Measurements from ENCODE around the gene PRR18.

The PRR18 gene

DNA sequence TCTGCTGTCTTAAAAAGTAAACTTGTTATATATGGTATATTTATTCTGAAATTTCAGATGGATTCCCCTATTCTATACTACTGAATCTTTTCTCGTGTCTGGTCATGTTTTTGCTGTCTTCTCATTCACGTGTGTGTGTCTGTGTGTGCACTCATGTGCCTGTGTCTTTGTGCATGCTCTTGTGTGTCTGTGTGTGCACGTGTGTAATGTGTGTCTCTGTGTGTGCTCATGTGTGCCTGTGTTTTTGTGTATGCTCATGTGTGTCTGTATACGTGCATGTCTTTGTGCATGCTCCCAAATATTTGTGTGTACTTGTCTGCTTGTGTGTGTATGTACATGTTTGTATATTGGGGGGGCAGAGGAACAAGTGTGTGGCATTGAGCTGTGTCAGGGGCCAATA, 34.0 kb downstream of the PRR18 start:
- DNase-seq: no peak

DNA sequence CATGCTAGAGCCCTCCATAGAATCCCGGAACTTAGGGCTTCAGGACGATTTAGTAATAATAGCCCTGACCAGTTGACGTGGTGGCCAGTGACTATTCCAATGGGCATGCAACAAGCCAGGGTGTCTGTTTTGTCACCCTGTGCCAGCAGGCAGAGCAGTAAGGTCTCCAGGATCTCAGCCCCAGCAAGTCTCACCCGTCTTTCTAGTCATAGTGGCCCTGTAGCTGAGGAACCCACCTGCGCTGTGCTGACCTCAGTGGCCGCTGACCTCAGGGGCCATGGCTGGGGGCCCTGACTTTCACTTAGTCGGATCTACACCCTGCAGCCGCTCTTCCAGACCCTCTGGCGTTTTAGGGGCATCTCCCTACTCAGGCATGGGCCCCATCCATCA, 36.8 kb downstream of the PRR18 start:
- no peak for DNase-seq

DNA sequence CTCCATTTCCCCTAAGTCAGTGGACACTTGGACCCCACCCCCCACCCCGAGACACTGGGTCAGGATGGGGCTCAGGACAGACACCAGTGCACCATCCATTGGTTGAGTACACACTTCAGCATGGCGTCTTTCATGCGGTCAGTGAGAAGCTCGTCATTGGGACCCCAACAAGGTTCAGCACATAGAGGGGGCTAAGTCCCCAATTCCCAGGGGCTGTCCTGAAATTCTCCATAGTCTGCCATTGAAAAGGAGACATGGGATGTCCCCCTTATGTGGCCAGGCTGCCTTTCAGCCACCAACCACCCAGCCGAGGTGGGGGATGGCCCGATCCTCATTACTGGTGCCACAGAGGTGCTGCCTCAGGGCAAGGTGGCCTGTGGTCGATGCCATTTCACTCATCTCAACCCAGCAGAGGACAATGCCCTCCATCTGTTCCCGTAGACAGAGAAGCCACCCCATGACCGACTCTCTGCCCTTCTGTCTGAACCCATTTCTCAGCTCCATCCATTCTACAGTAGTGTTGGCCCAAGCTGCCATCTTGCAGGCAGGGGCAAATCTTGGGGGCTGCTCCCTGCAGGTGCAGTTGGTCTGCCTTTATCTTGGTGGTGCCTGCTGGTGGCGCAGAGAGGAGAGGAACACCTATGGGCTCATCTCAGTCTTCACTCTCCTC, 37.4 kb downstream of the PRR18 start:
- no peak for DNase-seq

DNA sequence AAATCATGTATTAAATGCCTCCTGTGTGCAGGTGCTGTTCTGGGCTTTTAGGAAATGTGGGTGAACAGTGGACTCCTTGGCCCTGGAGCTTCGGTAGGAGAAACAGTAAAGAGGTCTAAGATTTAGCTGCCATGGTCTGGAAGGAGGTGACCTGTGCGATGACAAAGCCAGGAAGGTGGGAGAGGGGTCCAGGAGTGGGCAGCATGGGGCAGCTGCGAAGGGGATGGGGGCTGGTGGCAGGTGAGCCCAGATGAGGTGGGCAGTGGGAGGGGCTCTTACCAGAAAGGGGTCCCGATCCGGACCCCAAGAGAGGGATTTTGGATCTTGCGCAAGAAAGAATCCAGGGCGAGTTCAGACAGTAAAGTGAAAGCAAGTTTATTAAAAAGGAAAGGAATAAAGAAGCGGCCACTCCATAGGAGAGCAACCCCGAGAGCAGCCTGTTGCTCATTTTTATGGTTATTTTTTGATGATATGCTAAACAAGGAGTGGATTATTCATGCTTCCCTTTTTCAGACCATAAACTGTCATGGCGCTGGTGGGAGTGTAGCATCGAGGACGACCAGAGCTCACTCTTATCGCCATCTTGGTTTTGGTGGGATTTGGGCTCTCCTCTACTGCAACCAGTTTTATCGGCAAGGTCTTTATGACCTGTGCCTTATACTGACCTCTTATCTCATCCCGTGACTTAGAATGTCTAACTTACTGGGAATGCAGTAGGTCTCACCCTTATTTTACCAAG, 38.7 kb downstream of the PRR18 start:
- no peak for DNase-seq

DNA sequence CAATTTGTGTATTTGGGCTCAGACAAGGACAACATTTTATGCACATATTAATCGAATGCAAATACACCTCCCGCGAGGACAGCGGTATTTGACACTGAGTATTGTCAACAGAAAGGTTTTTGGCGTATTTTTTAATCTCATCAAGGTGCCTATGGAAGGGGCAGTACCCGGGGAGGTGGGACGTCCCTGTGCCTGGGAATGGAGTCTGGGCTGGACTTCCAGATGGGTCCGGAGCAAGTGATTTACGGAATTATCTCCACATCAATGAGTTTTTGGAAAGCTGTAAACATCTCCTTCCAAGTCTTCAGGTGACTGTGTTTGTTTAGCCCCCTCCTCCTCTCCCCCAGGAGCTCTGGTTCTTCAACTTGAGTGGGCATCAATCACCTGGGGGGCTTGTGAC, 39.8 kb downstream of the PRR18 start:
- DNase-seq: no peak

DNA sequence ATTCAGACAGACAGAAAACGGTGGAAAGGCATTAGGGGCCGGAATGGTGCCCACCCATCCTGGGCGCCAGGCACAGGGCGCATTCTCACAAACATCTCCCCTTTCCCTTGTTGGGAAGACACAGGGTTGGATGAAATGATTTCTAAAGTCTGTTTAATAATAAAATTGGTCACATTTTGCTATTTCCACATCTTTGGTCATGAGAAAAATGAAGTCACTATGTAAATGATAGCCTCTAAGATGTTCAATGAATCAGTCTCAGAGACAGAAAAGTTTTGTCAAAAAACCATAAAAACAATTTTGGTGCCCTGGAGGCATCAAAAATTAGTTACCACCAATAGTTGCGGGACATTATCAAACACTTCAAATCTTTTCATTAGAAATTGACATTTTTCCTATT, 40.7 kb downstream of the PRR18 start:
- no peak for DNase-seq

DNA sequence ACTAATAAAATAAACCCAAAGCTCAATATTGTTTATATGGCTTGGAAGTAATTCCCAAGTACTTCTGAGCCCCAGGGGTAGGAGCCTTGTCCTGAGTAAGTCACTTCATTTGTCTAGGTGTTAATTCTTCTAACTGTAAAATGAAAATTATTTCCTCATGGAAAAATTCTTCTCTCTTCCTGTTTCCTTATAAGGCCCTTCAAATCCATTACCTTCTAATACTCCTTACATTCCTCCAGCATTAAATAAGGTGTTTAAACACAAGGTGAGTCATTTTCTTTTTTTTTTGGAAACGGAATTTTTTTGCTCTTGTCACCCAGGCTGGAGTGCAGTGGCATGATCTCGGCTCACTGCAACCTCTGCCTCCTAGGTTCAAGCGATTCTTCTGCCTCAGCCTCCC, 41.9 kb downstream of the PRR18 start:
- no peak for DNase-seq

DNA sequence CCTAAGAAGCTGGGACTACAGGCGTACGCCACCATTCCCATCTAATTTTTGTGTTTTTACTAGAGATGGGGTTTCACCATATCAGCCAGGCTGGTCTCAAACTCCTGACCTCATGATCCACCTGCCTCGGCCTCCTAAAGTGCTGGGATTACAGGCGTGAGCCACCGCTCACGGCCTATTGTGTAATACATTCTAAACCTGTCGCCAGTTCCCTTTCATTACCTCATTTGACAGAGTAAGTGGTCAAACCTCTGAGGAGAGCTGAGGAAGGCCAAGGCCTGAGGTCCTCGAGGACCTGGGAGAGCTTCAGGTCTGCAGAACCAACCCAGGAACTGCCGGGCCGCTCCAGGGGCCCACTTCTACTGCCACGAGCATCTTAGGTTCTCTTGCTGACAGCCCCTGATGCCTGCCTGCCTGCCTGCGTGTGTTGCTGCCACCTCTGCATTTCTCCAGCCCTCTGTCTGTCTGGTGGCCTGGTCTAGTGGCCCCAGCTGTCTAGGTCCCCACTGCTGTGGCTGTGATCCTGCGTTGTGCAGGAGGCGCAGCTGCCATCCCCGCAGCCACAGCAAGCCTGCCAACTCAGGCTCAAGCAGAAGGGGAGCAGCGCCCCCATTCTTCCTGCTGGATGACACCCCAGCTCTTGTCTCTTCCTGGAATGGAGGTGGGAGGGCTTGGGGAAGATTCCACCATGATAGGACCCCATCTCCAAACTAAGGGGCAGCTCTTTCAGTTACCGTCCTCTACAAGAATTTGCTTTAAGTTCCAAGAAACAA, 45.3 kb downstream of the PRR18 start:
- no peak for DNase-seq

DNA sequence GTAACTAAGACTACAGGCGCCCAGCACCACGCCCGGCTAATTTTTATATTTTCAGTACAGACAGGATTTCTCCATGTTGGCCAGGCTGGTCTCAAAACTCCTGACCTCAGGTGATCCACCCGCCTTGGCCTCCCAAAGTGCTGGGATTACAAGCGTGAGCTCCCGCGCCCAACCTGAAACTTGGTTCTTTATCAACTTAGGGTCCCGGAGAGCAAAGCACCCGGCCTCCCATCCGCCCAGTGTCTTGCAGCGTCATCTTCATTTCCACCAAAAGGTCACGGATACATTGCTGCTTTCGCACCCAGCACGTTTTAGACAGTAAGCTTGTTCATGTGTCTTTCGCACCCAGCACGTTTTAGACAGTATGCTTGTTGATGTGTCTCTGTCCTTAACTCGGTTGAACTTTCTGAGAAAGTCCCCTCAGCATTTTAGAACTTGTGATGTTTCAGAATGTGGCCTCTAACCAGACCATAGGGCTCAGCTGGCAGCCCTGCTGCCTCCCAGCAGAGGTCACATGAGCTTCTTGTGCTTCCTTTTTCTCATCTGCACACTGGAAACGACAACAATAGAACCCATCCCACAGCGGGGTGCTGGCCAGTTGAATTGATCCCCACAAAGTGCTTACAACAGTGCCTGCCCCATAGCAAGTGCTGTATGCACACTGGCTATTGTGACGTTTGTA, 48.8 kb downstream of the PRR18 start:
- DNase-seq: no peak

DNA sequence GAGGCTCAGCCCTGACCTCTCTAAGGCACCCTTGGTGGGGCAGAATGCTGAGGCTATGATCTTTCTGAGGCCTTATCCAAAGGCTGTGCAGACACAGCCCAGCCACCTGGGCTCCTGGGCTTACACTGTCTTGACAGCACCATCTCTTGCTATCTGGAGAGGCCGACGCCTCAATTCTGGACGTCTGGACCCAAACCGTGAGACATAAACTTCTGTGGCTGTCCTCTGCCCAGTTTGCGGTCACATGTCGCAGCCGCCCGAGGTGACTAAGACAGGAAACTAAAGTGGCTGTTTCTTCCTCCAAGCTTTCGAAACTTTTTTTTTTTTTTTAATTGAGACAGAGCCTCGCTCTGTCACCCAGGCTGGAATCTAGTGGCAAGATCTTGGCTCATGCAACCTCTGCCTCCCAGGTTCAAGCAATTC, 49.3 kb downstream of the PRR18 start:
- DNase-seq: peak; percentile 24

DNA sequence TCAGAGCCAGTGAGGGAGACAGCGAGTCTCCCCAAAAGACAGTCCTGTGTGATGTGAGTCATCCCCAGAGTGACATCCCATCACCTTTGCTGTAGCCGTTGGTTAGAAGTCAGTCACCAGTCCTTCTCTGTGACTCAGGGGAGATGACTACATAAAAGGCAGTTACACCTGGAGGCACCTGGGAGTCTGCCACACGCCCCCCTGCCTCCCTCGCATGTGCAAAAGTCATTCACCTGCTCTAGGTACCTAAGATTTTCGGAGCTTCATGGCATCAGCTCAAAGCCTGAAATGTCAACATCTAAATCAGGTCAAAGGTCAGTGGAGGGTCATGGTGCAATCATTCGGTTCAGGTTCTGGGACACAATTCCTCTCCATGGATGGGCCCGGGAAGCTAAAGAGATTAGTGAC, 50.3 kb downstream of the PRR18 start:
- no peak for DNase-seq

Data from SIG-M5 (cell line).